Vagina (tissue), 2 donors: ENCODE data around the gene SELENOO.

Source experiments
- POLR2AphosphoS5 ChIP-seq, 2 donors: sonication (generic); formaldehyde crosslinking; IDR thresholded peaks; one replicate each; pipeline ENCODE4 v1.9.0; 2017; ENCODE audit warnings: antibody characterized with exemption in 2 of 2, mild to moderate bottlenecking in 2 of 2, low read depth in 1 of 2; ENCODE audit not compliant: insufficient read depth in 1 of 2
- TF ChIP-seq, protein P1 (sequence below), 3 experiments: fragments of 450-650 bp in 2 of 3; fragments of 200-600 bp in 1 of 3; sonication (generic) in 1 of 3; IDR thresholded peaks; one replicate each; pipeline ENCODE4 v1.5.1; 2017 to 2019; ENCODE audit warnings: antibody characterized with exemption in 3 of 3, mild to moderate bottlenecking in 2 of 3, moderate library complexity in 2 of 3

DNA sequence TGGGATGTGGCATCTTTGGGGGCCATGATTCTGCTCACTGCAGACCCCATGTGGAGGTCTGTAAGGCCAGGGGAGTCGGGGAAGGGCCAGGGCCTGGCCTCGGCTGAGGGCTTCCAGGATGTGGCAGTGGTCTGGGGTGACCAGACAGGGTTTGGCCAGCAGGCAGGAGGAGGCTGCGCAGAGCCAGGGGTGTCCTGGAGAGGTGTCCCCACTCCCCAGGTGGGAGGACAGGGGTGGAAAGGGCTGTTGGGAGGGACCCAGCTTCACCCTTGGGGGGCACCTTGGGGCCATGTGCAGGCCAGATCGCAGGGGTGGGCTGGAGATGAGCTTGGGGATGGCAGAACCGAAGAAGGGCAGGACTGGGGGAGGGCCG is 26.8 kb upstream of the SELENOO start:
- TF ChIP-seq, protein P1, sequence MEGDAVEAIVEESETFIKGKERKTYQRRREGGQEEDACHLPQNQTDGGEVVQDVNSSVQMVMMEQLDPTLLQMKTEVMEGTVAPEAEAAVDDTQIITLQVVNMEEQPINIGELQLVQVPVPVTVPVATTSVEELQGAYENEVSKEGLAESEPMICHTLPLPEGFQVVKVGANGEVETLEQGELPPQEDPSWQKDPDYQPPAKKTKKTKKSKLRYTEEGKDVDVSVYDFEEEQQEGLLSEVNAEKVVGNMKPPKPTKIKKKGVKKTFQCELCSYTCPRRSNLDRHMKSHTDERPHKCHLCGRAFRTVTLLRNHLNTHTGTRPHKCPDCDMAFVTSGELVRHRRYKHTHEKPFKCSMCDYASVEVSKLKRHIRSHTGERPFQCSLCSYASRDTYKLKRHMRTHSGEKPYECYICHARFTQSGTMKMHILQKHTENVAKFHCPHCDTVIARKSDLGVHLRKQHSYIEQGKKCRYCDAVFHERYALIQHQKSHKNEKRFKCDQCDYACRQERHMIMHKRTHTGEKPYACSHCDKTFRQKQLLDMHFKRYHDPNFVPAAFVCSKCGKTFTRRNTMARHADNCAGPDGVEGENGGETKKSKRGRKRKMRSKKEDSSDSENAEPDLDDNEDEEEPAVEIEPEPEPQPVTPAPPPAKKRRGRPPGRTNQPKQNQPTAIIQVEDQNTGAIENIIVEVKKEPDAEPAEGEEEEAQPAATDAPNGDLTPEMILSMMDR (IDR thresholded peaks at IDR 0.05), result no peak
- no peak for TF ChIP-seq POLR2AphosphoS5 (IDR thresholded peaks at IDR 0.05; ENCODE audit: insufficient read depth in 1 of 2, low read depth in 1 of 2)
